Lower leg skin (tissue), 3 donors: ENCODE results near the gene CDK12.

Experiments
- CTCF ChIP-seq, 3 donors: fragments of 450-650 bp; IDR thresholded peaks; one replicate each; pipeline ENCODE4 v1.5.1; 2016; ENCODE audit warnings: antibody characterized with exemption in 3 of 3, mild to moderate bottlenecking in 3 of 3, moderate library complexity in 2 of 3
- POLR2A ChIP-seq, 2 donors: fragments of 450-650 bp; IDR thresholded peaks; one replicate each; pipeline ENCODE4 v1.6.1; 2016 to 2017; ENCODE audit warnings: antibody characterized with exemption in 2 of 2, mild to moderate bottlenecking in 1 of 2, moderate library complexity in 1 of 2

DNA sequence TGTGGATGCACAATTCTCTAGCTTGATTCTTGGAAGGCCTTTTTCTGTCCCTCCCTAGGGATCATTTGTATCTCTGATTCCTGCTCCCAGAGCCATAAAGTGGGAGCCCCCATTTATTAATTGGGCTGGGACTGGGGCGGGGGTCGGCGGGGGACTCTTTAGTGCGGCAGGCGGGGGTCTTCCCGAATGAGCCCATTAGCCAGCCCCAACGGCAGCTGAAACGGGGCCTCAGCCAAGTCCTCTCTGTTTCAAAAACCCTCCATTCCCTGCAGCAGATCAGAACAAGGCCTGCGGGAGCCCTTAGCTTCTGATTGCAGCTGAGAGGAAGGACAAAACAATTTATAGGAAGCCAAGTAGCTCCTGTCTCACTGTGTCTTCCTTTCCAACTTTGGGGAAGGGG, 79.3 kb downstream of the CDK12 start:
- TF ChIP-seq CTCF (IDR thresholded peaks at IDR 0.05): no peak
- no peak for TF ChIP-seq POLR2A (IDR thresholded peaks at IDR 0.05)
